GM23338 (cell line): ENCODE results near the gene KREMEN2. TPM values are rescaled to one million over a fixed set of nuclear protein-coding genes. Genes with fewer than 3 reads are reported as not detected.

Experiments used
- ATAC-seq: fragments of 200-7000 bp; cut with Tn5 transposase; 3 replicates; pipeline ENCODE4 v1.9.1; 2020
- DNase-seq: peaks from one replicate; pipeline ENCODE4 v3.0.0-alpha.2; 2015; ENCODE audit warnings: low spot score
- H2AFZ ChIP-seq: fragments of 200-600 bp; sonication (generic); 2 replicates; pipeline ENCODE4 v1.8.0; 2016; ENCODE audit warnings: antibody characterized with exemption, mild to moderate bottlenecking, moderate library complexity
- H3F3A ChIP-seq: fragments of 200-600 bp; sonication (generic); replicated peaks from 2 replicates; pipeline ENCODE4 v1.8.0; 2017; ENCODE audit warnings: antibody characterized with exemption, mixed run types, low read depth
- H3K27ac ChIP-seq: fragments of 200-600 bp; sonication (generic); 2 replicates; pipeline ENCODE4 v1.6.1; 2016; ENCODE audit warnings: low read depth
- H3K27me3 ChIP-seq: fragments of 200-600 bp; sonication (generic); 2 replicates; pipeline ENCODE4 v1.8.0; 2016; ENCODE audit warnings: mild to moderate bottlenecking, mixed run types, moderate library complexity; ENCODE audit not compliant: insufficient read depth
- H3K36me3 ChIP-seq: fragments of 200-600 bp; sonication (generic); 2 replicates; pipeline ENCODE4 v1.8.0; 2016; ENCODE audit warnings: mild to moderate bottlenecking; ENCODE audit not compliant: insufficient read depth
- H3K4me1 ChIP-seq: fragments of 200-600 bp; sonication (generic); 2 replicates; pipeline ENCODE4 v1.8.0; 2016; ENCODE audit warnings: mild to moderate bottlenecking, moderate library complexity; ENCODE audit not compliant: insufficient read depth
- H3K4me2 ChIP-seq: fragments of 200-600 bp; sonication (generic); 2 replicates; pipeline ENCODE4 v1.7.1; 2017; ENCODE audit warnings: mixed run types
- H3K4me3 ChIP-seq: fragments of 200-600 bp; sonication (generic); 2 replicates; pipeline ENCODE4 v1.6.1; 2016; ENCODE audit warnings: mixed run types
- H3K79me2 ChIP-seq: fragments of 200-600 bp; sonication (generic); replicated peaks from 2 replicates; pipeline ENCODE4 v1.8.0; 2017; ENCODE audit warnings: mild to moderate bottlenecking; ENCODE audit not compliant: insufficient read depth
- H3K9me2 ChIP-seq: fragments of 200-600 bp; sonication (generic); 2 replicates; pipeline ENCODE4 v1.8.0; 2017; ENCODE audit not compliant: insufficient read depth
- H4K20me1 ChIP-seq: fragments of 200-600 bp; sonication (generic); replicated peaks from 2 replicates; pipeline ENCODE4 v1.8.0; 2017; ENCODE audit warnings: mild to moderate bottlenecking; ENCODE audit not compliant: insufficient read depth
- H3K27ac Mint-ChIP-seq: 2 replicates; pipeline ENCODE4 v1.8.0; 2020; ENCODE audit warnings: inconsistent platforms, mild to moderate bottlenecking, moderate library complexity, mixed read lengths
- H3K27me3 Mint-ChIP-seq: 3 replicates; pipeline ENCODE4 v1.8.0; 2022; ENCODE audit warnings: low read depth, mild to moderate bottlenecking, moderate library complexity, mixed read lengths, inconsistent platforms; ENCODE audit not compliant: insufficient read depth, poor library complexity
- H3K36me3 Mint-ChIP-seq: 3 replicates; pipeline ENCODE4 v1.8.0; 2021; ENCODE audit warnings: low read depth, mild to moderate bottlenecking, inconsistent platforms, moderate library complexity, mixed read lengths
- H3K4me1 Mint-ChIP-seq: 3 replicates; pipeline ENCODE4 v1.8.0; 2020; ENCODE audit warnings: mild to moderate bottlenecking, inconsistent platforms, mixed read lengths
- H3K4me3 Mint-ChIP-seq: 3 replicates; pipeline ENCODE4 v1.8.0; 2021; ENCODE audit warnings: moderate library complexity, mild to moderate bottlenecking, inconsistent platforms, mixed read lengths
- H3K9me3 Mint-ChIP-seq: 3 replicates; pipeline ENCODE4 v1.8.0; 2020; ENCODE audit warnings: moderate library complexity, mild to moderate bottlenecking, inconsistent platforms, mixed read lengths
- CREB1 ChIP-seq: fragments of 250-450 bp; sonication (Bioruptor Pico); IDR thresholded peaks from 2 replicates; pipeline ENCODE4 v1.5.0; 2020; ENCODE audit warnings: low read depth, mild to moderate bottlenecking, moderate library complexity
- ETS1 ChIP-seq: IDR thresholded peaks from 2 replicates; pipeline ENCODE4 v1.6.1; 2016; ENCODE audit warnings: antibody characterized with exemption
- EZH2 ChIP-seq: fragments of 200-600 bp; sonication (generic); IDR thresholded peaks from one replicate; pipeline ENCODE4 v1.8.0; 2017; ENCODE audit warnings: antibody characterized with exemption, mild to moderate bottlenecking, low read depth; ENCODE audit not compliant: unreplicated experiment
- EZH2phosphoT487 ChIP-seq: fragments of 200-600 bp; sonication (generic); IDR thresholded peaks from one replicate; pipeline ENCODE4 v1.8.1; 2018; ENCODE audit warnings: antibody characterized with exemption; ENCODE audit not compliant: unreplicated experiment
- JUNB ChIP-seq: IDR thresholded peaks from one replicate; pipeline ENCODE4 v1.6.1; 2016; ENCODE audit warnings: antibody characterized with exemption; ENCODE audit not compliant: unreplicated experiment
- NANOG ChIP-seq: IDR thresholded peaks from 2 replicates; pipeline ENCODE4 v1.6.1; 2016; ENCODE audit warnings: antibody characterized with exemption, borderline replicate concordance
- POLR2AphosphoS5 ChIP-seq: IDR thresholded peaks from 2 replicates; pipeline ENCODE4 v1.6.1; 2016; ENCODE audit warnings: antibody characterized with exemption, low read depth
- REST ChIP-seq: IDR thresholded peaks from one replicate; pipeline ENCODE4 v1.6.1; 2018; ENCODE audit warnings: antibody characterized with exemption; ENCODE audit not compliant: unreplicated experiment
- STAT1 ChIP-seq: IDR thresholded peaks from one replicate; pipeline ENCODE4 v1.6.1; 2016; ENCODE audit warnings: antibody characterized with exemption; ENCODE audit not compliant: unreplicated experiment
- ZNF114 ChIP-seq: fragments of 250-450 bp; sonication (Bioruptor Pico); IDR thresholded peaks from 2 replicates; pipeline ENCODE4 v1.5.0; 2020; ENCODE audit warnings: mild to moderate bottlenecking, moderate library complexity
- ZNF331 ChIP-seq: fragments of 250-450 bp; sonication (Bioruptor Pico); IDR thresholded peaks from 2 replicates; pipeline ENCODE4 v1.5.0; 2020; ENCODE audit warnings: low read depth, mild to moderate bottlenecking, moderate library complexity
- polyA plus RNA-seq: library from polyadenylated mRNA; unstranded; fragments of >200 nt; fragmentation: Nextera tagmentation; extraction: Ambion mirVana; gene quantifications from 2 replicates; pipeline ENCODE4 v1.2.1, GENCODE V29; 2016
- total RNA-seq: library from RNA; depleted of rRNA; stranded (reverse); fragments of >200 nt; shearing (Covaris generic); gene quantifications from 2 replicates; pipeline ENCODE4 v1.2.3, GENCODE V29; 2014
- TF ChIP-seq, protein P1 (sequence below), 2 experiments: fragments of 200-600 bp in 1 of 2; sonication (generic) in 1 of 2; conservative IDR thresholded peaks; 2 replicates each; pipeline versions ENCODE4 v1.5.1 to v1.6.1; 2016 to 2017; ENCODE audit warnings: antibody characterized with exemption in 2 of 2, low read depth in 2 of 2, mild to moderate bottlenecking in 2 of 2, moderate library complexity in 1 of 2
- TF ChIP-seq, protein P2 (sequence below): fragments of 250-450 bp; sonication (Bioruptor Pico); IDR thresholded peaks from 2 replicates; pipeline ENCODE4 v1.5.0; 2020; ENCODE audit warnings: mild to moderate bottlenecking, moderate library complexity

The KREMEN2 gene
- total and polyA plus RNA-seq, 2 experiments from 2014 or later: 4.9 to 16.1 TPM

DNA sequence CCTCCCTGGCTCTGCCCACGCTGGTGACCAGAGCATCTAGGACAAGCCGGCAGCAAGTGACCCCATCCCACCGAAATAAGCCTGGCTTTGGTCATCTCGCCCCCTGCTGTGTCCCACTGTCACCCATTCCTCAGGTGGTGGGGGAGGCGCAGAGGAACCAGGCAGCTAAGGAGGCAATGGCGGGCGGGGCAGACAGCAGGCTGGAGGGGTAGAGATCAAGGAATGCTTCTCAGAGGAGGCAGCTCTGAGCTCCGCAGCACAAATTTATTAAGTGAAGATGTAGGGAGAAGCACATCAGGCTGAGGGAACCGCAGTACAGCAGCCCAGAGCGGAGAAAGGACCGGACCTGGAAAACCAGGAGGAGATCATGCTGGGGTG lies 7.5 kb upstream of the KREMEN2 start:
- Mint-ChIP-seq H3K36me3 (no peaks in the 10 kb centered on the region), H3K27me3 (peaks cover 13% of the 10 kb centered on the region), H3K9me3 (no peaks in the 10 kb centered on the region), H3K4me1 (peaks cover 22% of the 10 kb centered on the region), H3K27ac (no peak overlapping the region), H3K4me3 (peak overlapping the region; percentile 8; the same call in 1 of the 3 replicates)
- no peaks in the 10 kb centered on the region for H3K9me2 ChIP-seq
- no peaks in the 10 kb centered on the region for H3K79me2 ChIP-seq
- no peaks in the 10 kb centered on the region for H4K20me1 ChIP-seq
- DNase-seq (no peak), ATAC-seq (no peak)
- H3K36me3 ChIP-seq: no peaks in the 10 kb centered on the region
- no peaks in the 10 kb centered on the region for H3K27me3 ChIP-seq
- H3K4me1 ChIP-seq: peaks cover 20% of the 10 kb centered on the region; the same call in 1 of the 2 replicates
- peak overlapping the region; percentile 76; the same call in 1 of the 2 replicates for H2AFZ ChIP-seq
- H3K4me3 ChIP-seq: no peak overlapping the region; the same call in 1 of the 2 replicates
- 0 out of 2 replicates have a peak, but pooled peaks cover 9% of the 10 kb centered on the region for H3F3A ChIP-seq
- H3K27ac ChIP-seq: no peak overlapping the region
- peak overlapping the region; percentile 72 for H3K4me2 ChIP-seq
- TF ChIP-seq JUNB: no peak
- no peak for TF ChIP-seq NANOG
- no peak for TF ChIP-seq CREB1 (CRISPR knock-in tag)
- no peak for TF ChIP-seq ZNF114 (CRISPR knock-in tag)
- TF ChIP-seq, protein P1, sequence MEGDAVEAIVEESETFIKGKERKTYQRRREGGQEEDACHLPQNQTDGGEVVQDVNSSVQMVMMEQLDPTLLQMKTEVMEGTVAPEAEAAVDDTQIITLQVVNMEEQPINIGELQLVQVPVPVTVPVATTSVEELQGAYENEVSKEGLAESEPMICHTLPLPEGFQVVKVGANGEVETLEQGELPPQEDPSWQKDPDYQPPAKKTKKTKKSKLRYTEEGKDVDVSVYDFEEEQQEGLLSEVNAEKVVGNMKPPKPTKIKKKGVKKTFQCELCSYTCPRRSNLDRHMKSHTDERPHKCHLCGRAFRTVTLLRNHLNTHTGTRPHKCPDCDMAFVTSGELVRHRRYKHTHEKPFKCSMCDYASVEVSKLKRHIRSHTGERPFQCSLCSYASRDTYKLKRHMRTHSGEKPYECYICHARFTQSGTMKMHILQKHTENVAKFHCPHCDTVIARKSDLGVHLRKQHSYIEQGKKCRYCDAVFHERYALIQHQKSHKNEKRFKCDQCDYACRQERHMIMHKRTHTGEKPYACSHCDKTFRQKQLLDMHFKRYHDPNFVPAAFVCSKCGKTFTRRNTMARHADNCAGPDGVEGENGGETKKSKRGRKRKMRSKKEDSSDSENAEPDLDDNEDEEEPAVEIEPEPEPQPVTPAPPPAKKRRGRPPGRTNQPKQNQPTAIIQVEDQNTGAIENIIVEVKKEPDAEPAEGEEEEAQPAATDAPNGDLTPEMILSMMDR (conservative IDR thresholded peaks at IDR 0.05; ENCODE audit: low read depth in 2 of 2): no peak
- TF ChIP-seq, protein P2, sequence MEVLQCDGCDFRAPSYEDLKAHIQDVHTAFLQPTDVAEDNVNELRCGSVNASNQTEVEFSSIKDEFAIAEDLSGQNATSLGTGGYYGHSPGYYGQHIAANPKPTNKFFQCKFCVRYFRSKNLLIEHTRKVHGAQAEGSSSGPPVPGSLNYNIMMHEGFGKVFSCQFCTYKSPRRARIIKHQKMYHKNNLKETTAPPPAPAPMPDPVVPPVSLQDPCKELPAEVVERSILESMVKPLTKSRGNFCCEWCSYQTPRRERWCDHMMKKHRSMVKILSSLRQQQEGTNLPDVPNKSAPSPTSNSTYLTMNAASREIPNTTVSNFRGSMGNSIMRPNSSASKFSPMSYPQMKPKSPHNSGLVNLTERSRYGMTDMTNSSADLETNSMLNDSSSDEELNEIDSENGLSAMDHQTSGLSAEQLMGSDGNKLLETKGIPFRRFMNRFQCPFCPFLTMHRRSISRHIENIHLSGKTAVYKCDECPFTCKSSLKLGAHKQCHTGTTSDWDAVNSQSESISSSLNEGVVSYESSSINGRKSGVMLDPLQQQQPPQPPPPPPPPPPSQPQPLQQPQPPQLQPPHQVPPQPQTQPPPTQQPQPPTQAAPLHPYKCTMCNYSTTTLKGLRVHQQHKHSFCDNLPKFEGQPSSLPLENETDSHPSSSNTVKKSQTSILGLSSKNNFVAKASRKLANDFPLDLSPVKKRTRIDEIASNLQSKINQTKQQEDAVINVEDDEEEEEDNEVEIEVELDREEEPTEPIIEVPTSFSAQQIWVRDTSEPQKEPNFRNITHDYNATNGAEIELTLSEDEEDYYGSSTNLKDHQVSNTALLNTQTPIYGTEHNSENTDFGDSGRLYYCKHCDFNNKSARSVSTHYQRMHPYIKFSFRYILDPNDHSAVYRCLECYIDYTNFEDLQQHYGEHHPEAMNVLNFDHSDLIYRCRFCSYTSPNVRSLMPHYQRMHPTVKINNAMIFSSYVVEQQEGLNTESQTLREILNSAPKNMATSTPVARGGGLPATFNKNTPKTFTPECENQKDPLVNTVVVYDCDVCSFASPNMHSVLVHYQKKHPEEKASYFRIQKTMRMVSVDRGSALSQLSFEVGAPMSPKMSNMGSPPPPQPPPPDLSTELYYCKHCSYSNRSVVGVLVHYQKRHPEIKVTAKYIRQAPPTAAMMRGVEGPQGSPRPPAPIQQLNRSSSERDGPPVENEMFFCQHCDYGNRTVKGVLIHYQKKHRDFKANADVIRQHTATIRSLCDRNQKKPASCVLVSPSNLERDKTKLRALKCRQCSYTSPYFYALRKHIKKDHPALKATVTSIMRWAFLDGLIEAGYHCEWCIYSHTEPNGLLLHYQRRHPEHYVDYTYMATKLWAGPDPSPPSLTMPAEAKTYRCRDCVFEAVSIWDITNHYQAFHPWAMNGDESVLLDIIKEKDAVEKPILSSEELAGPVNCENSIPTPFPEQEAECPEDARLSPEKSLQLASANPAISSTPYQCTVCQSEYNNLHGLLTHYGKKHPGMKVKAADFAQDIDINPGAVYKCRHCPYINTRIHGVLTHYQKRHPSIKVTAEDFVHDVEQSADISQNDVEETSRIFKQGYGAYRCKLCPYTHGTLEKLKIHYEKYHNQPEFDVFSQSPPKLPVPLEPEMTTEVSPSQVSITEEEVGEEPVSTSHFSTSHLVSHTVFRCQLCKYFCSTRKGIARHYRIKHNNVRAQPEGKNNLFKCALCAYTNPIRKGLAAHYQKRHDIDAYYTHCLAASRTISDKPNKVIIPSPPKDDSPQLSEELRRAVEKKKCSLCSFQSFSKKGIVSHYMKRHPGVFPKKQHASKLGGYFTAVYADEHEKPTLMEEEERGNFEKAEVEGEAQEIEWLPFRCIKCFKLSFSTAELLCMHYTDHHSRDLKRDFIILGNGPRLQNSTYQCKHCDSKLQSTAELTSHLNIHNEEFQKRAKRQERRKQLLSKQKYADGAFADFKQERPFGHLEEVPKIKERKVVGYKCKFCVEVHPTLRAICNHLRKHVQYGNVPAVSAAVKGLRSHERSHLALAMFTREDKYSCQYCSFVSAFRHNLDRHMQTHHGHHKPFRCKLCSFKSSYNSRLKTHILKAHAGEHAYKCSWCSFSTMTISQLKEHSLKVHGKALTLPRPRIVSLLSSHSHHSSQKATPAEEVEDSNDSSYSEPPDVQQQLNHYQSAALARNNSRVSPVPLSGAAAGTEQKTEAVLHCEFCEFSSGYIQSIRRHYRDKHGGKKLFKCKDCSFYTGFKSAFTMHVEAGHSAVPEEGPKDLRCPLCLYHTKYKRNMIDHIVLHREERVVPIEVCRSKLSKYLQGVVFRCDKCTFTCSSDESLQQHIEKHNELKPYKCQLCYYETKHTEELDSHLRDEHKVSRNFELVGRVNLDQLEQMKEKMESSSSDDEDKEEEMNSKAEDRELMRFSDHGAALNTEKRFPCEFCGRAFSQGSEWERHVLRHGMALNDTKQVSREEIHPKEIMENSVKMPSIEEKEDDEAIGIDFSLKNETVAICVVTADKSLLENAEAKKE (CRISPR knock-in tag): no peak
- no peak for TF ChIP-seq STAT1
- no peak for TF ChIP-seq ZNF331 (CRISPR knock-in tag)
- no peak for TF ChIP-seq REST
- no peak for TF ChIP-seq EZH2
- TF ChIP-seq ETS1: no peak
- TF ChIP-seq POLR2AphosphoS5: no peak
- TF ChIP-seq EZH2phosphoT487: no peak
